Stimulated activated CD4-positive, alpha-beta T cell treated with anti-CD3 and anti-CD28 coated beads, Interleukin-4, amount 100 ng/mL, for 4 hours (primary cell): Measurements from ENCODE around the gene CD37.
"Not testable (repeated sequence)": the region's sequence is repeated elsewhere in the genome, so short reads cannot be mapped to it uniquely, and the experiment has no call there.

ENCODE experiments used
- DNase-seq, 2 experiments: peaks; one replicate each; pipeline ENCODE4 v3.0.0-alpha.2; 2020

Gene CD37

DNA sequence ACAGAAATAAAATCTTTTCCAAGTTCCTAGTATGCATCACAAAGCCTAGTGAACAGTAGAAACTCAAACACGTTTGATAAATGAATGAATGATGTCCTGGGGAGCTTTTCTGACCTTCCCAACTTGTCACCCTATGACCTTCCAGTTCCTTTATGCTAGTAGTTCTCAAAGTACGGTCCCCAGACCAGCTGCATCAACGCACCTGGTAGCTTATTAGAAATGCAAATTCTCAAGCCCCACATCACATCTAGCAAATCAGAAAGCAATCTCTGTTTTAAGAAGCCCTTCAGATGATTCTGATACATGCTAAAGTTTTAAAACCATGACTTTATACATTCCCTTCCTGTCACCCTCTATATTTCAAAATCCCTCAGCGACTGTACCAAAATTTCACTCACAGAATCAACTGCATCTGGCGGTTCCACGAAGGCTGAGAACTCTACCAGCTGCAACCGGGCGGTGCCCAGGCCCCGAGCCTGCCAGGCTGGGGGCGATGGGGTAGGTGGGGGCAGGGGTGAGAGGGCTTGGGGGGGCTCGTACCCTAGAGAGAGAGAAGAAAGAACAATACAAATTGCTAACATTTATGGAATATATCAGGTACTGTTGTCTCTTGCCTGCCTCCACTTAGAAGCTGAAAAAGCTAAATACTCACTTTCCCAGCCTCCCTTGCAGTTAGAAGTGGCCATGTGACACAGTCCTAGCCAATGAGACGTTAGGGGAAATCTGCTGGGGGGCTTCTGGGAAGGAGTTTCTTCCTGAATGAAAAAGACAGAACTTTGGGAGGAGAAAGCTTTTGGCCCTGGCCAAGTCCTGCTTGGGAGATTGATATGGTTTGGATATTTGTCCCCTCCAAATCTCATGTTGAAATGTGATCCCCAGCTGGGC lies 13.3 kb downstream of the CD37 start:
- DNase-seq, result no peak

DNA sequence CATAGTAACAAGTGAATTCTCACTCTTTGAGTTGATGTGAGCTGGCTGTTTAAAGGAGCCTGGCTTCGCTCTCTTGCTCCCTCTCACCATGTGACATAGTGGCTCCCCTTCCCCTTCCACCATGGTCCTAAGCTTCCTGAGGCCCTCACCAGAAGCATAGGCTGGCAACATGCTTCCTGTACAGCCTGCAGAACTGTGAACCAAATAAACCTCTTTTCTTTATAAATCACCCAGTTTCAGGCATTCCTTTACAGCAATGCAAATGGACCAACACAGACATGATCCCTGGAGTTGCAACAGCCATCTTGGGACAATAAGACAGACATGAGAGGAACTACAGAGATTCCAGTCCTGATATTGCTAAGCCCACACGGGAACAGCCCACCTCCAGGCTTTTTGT lies 14.4 kb downstream of the CD37 start:
- DNase-seq, result no peak

GRCh38 chr19:49355909-49356353 lies 20.7 kb downstream of the CD37 start:
- no peak for DNase-seq

GRCh38 chr19:49356382-49356781 lies 21.2 kb downstream of the CD37 start:
- no peak for DNase-seq

DNA sequence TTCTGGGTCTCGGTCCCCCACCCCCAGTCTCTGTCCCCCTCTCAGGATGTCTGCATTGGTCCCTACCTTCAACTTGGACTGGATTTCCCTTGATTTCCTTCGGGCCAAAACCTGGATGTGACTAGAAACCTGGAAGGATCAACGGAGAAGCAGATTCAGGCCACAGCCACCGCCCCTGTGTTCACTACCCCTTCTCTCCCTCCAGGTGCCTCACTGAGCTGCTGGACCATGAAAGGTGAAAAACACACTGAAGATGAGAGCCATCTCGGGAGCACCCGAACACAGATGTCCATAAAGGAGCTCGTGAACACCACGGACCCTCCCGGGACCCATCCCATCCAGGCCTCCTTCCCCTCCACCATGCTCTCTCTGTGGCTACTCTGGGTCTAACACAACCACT lies 22.0 kb downstream of the CD37 start:
- no peak for DNase-seq

DNA sequence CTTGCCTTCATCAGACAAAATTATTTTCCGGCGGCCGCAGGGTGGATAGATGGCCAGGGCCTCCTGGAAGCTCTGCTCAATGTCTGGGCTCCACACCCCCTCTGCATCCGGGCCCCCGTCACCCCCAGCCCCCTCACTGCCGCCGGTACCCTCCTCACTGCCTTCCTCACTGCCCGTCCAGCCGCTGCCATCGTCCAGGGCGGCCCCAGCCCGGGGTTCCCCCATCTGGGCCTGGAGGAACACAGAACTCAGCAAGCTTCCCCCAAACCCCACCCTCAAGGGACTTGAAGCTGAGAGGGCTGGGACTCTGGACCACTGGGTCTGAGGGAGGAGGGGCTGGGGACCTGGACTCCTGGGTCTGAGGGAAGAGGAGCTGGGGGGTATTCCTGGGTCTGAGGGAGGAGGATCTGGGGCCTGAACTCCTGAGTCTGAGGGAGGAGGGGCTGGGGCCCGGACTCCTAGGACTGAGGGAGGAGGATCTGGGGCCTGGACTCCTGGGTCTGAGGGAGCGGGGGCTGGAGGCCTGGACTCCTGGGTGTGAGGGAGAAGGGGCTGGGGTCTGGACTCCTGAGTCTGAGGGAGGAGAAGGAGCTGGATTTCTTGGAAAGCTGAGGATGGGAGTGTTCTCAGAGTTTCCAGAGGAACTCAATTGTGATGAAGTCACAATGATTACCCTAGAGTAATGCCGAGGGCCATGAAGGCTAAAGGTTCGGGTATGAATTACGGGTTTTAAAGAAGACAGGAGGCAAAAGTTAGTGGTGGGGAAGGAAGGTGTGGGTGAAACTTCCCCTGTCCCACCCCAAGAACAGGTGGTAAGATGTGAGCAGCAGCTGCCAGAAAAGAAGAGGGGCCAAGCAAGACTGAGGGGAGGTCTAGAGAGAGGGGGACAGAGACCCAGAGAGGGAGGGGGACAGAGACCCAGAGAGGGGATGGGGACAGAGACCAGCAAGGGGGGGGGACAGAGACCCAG lies 24.9 kb downstream of the CD37 start:
- DNase-seq, result no peak

DNA sequence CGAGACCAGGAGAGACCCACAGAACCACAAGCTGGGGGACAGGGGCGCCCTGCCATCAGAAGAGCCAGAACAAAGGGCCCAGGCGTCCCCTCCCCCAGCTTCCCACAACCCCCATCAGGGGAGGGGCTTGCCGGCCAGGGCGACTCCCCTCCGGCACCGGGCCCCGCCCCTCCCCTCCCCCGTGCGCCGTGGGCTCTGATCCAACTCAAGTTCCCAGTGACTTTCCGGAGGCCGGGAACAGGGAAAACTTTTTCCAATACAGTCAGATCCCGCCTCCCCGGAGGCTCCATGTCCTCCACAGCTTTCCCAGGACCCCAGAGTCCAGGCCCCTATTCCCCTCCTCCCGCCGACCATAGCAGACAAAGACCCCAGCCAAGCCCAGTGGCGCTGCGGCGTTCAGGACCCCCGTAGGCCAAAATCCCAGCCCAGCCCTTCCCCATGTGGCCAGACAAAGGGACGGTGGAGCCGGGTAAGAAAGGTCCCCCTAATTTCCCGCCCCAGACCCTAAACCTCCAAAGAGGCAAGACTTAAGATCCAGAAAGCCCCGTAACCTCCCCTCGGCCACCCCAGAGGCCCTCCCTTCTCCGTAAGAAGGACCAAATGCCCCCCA lies 26.3 kb downstream of the CD37 start:
- no peak for DNase-seq

GRCh38 chr19:49362048-49362928 lies 27.1 kb downstream of the CD37 start, which contains the start of gene TEAD2:
TEAD2 (minus strand) TSS chr19:49362416; CDS start chr19:49360075, 2,341 bp downstream.
- DNase-seq, result no peak

DNA sequence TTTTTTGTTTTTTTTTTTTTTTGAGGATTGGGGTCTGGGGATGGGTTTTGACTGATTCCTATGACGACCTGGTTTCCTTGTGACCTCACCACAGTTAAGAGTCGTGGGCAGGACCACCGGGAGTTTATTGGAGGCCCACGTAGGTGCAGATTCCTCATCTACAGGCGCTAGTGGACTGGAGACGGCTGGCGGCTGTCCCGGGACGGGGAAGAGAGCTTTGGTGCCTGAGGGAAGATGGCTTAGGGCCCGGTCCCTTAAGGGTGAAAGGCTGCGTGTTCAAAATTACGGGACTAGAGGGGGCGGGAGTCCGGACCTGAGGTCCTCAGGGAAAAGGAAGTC lies 27.7 kb downstream of the CD37 start:
- DNase-seq, result no peak

GRCh38 chr19:49363268-49364082 lies 28.3 kb downstream of the CD37 start, which contains the start of gene DKKL1:
DKKL1 (plus strand) TSS chr19:49363877; CDS start chr19:49363999, 122 bp downstream.
- peak; percentile 35 to 46 for DNase-seq

DNA sequence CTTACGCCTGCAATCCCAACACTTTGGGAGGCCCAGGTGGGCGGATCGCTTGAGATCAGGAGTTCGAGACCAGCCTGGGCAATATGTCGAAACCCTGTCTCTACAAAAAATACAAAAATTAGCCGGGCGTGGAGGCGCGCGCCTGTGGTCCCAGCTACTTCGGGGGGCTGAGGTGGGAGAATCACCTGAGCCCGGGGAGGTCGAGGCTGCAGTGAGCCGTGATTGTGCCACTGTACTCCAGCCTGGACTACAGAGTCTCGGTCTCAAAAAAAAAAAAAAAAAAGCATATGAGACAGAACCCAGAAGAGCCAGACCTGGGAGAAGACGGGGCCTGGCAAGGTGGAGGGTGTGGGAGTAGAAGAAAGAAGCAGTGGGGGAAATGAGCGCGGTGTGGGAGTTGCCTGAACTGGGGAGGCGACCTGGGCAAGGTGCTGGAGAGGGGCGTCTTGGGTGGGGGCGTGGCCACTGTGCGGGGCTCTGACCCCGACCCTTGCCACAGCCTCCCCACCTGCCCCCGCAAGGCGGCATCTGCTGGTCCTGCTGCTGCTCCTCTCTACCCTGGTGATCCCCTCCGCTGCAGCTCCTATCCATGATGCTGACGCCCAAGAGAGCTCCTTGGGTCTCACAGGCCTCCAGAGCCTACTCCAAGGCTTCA lies 29.0 kb downstream of the CD37 start:
- no peak for DNase-seq

DNA sequence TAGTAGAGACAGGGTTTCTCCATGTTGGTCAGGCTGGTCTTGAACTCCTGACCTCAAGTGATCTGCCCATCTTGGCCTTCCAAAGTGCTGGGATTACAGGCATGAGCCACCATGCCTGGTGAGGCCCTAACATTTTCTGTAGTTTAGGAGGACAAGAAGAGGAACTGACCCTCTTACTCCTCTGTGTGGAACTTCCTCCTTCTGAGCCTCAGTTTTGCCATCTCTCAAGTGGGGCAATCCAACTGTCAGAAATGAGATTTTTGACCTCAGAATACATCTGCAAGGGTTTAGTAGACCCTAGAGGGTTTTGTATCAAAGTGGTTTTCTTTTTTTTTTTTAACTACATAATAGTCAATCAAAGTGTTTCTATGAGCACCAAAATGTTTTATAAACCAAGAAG lies 30.9 kb downstream of the CD37 start:
- no peak for DNase-seq

DNA sequence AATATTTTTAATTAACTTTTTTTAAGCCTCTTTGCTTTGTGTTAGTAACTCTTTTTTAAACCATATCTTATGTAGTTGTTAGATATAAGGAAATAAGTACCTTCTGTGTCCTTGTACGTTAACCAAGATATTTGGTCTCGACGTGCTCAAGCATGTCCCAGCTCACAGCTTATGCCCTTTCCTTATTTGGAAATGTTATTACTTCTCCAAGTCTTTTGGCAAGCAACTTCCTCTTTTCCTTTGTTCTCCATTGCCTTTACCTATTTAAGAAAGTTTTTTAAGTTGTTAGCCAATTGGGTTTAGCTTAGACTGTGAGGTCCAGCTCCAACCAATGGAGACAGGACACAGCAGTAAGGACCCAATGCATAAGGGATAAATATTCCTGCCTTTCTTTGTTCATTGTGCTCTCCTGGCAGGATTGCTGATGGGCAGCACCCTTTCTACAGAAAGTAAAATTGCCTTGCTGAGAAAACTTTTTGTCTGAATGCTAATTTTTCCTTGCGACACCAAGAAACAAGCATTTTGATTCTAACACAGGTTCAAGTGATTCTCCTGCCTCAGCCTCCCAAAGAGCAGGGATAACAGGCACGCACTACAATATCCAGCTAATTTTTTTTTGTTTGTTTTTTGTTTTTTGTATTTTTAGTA lies 33.6 kb downstream of the CD37 start:
- DNase-seq, result no peak

DNA sequence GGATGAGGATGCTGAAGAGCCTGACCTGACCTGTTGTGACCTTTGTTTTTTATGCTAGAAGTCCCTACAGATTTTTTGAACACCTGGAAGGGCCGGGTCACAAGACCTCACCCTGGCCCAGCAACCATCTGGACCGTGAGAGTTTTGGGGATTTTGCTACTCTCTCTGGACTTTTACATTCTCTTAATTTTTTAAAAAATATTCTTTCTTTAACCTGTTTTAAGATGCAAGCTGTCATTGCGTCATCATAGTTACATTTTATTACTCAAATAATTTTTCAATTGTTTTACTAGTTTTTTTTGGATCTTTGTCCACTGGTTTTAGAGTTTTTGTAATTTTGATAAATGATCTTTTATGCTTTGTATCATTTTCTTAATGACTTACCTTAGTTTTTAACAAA lies 36.0 kb downstream of the CD37 start:
- no peak for DNase-seq

GRCh38 chr19:49373174-49373573 lies 38.0 kb downstream of the CD37 start:
- not testable (repeated sequence) for DNase-seq

GRCh38 chr19:49374665-49375434 lies 39.6 kb downstream of the CD37 start:
- DNase-seq, result no peak

GRCh38 chr19:49378512-49378911 lies 43.3 kb downstream of the CD37 start:
- no peak for DNase-seq

DNA sequence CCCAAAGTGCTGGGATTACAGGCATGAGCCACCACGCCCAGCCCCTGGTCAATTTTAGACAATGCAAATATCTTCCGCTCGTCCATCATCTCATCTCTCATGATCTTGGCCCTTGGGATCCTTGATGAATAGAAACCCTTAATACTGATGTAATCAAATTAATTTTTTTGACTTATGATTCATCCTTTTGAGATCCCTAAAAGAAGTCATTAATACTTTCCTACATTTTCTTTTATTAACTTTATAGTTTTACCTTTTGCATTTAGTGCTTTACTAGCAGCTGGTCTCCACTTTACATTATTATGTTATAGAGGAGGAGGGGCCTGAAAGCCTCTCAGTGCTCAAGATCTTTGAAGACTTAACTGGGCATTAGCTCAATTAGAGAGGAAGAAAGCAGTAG lies 45.2 kb downstream of the CD37 start:
- no peak for DNase-seq

- DNase-seq, result no peak
These were observed 47.4 kb downstream of the CD37 start for GRCh38 chr19:49382639-49383038.
